ENCODE results near the gene ATP11C. TPM values are rescaled to one million over a fixed set of nuclear protein-coding genes. Genes with fewer than 3 reads are reported as not detected.

Gene ATP11C
- total and polyA plus RNA-seq, 2 experiments from 2014 or later = 44.0 to 90.7 TPM

GRCh38 chrX:139826065-139827044, 106.5 kb downstream of the ATP11C start (continued):
- TF ChIP-seq ZNF462 (CRISPR knock-in tag; IDR thresholded peaks at IDR 0.05) (no peak), NANOG (IDR thresholded peaks at IDR 0.05; ENCODE audit: borderline replicate concordance) (no peak)

GRCh38 chrX:139825618-139826017, 107.2 kb downstream of the ATP11C start:
- no peaks in the 10 kb centered on the region for H3K36me3 ChIP-seq (ENCODE audit: insufficient read depth)
- H2AFZ ChIP-seq = no peak overlapping the region
- H3K4me2 ChIP-seq = peak overlapping the region; percentile 19; the same call in 1 of the 2 replicates
- Mint-ChIP-seq H3K27me3 (ENCODE audit: insufficient read depth, low read depth, poor library complexity) (no peaks in the 10 kb centered on the region), H3K27ac (no peak overlapping the region), H3K4me3 (no peak overlapping the region), H3K36me3 (ENCODE audit: low read depth) (peaks cover 3% of the 10 kb centered on the region; the same call in 1 of the 3 replicates), H3K9me3 (no peaks in the 10 kb centered on the region), H3K4me1 (peaks cover 47% of the 10 kb centered on the region)
- H3K4me3 ChIP-seq = no peak overlapping the region
- no peaks in the 10 kb centered on the region for H4K20me1 ChIP-seq (replicated peaks; ENCODE audit: insufficient read depth)
- no peaks in the 10 kb centered on the region for H3K9me2 ChIP-seq (ENCODE audit: insufficient read depth)
- H3K4me1 ChIP-seq (ENCODE audit: insufficient read depth) = peaks cover 55% of the 10 kb centered on the region
- no peak for ATAC-seq
- no peak for DNase-seq (ENCODE audit: low spot score)
- no peaks in the 10 kb centered on the region for H3F3A ChIP-seq (replicated peaks; ENCODE audit: low read depth)
- 0 out of 2 replicates have a peak overlapping the region, but pooled peaks have one; percentile 11 for H3K27ac ChIP-seq (ENCODE audit: low read depth)
- peaks cover 48% of the 10 kb centered on the region for H3K79me2 ChIP-seq (replicated peaks; ENCODE audit: insufficient read depth)
- H3K27me3 ChIP-seq (ENCODE audit: insufficient read depth) = no peaks in the 10 kb centered on the region
- TF ChIP-seq NANOG (IDR thresholded peaks at IDR 0.05; ENCODE audit: borderline replicate concordance) (no peak), EZH2phosphoT487 (IDR thresholded peaks at IDR 0.05; ENCODE audit: unreplicated experiment) (no peak), CREB1 (CRISPR knock-in tag; IDR thresholded peaks at IDR 0.05; ENCODE audit: low read depth) (no peak), JUNB (IDR thresholded peaks at IDR 0.05; ENCODE audit: unreplicated experiment) (no peak), ETS1 (IDR thresholded peaks at IDR 0.05) (no peak), REST (IDR thresholded peaks at IDR 0.05; ENCODE audit: unreplicated experiment) (no peak)

All from GM23338 (cell line).